ENCODE results near the gene BCKDK.

GRCh38 chr16:31099860-31100638 is 8.1 kb upstream of the BCKDK start:
- TF ChIP-seq EZH2 (IDR thresholded peaks at IDR 0.05) (no peak), POLR2AphosphoS5 (IDR thresholded peaks at IDR 0.05; ENCODE audit: borderline replicate concordance, low read depth, low read length) (no peak), FOXP2 (optimal IDR thresholded peaks at IDR 0.05; ENCODE audit: control extremely low read depth, extremely low read length, insufficient read depth) (no peak)
